ENCODE measurements around the gene TPGS1.

Gene TPGS1

DNA sequence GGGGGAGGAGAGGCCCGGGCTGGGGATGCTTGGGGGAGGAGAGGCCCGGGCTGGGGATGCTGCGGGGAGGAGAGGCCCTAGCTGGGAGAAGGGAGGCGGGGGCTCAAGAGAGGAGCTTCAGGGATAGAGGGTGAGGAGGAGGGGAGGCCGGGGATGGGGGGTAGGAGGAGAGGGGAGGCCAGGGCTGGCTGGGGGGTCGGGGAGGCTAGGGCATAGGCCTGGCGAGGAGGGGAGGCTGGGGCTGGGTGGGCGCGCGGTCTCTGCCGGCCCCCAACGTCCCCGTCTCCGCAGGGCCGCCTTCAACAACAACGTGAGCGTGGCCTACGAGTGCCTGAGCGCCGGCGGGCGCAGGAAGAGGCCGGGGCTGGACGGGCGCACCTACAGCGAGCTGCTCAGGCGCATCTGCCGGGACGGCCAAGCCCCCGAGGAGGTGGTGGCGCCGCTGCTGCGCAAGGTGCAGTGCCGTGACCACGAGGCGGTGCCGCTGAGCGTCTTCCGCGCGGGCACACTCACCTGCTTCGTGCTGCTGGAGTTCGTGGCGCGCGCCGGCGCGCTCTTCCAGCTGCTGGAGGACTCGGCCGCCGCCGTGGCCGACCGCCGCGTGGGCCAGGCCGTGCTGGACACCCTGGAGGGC, 11.4 kb downstream of the TPGS1 start:
- DNase-seq (ENCODE audit: low read depth in 2 of 2) = peak in 1 of 2 donors; percentile 38

DNA sequence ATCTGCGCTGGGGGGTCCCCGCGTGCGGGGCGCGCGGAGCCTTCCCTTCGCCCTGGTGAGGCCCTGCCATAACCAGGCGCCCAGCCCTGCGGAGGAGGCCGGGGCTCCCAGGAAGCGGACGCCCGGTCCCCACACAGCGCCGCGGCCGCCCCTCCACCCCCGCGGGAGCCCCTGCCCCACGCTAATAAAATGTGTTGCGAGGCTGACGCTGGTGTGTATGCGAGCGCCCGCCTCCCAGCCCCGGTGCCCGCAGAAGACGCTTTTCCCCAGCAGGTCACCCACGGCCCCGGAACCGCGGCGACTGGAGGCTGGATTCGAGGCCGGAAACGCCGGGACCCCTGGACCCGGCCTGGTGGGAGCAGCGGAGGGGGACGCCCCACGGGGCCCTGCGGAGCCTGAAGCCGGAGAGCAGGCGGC, 12.2 kb downstream of the TPGS1 start:
- no peak for DNase-seq (ENCODE audit: low read depth in 2 of 2)

- no peak for DNase-seq (ENCODE audit: low read depth in 2 of 2)
Observed at GRCh38 chr19:522726-523125, 15.4 kb downstream of the TPGS1 start.

DNA sequence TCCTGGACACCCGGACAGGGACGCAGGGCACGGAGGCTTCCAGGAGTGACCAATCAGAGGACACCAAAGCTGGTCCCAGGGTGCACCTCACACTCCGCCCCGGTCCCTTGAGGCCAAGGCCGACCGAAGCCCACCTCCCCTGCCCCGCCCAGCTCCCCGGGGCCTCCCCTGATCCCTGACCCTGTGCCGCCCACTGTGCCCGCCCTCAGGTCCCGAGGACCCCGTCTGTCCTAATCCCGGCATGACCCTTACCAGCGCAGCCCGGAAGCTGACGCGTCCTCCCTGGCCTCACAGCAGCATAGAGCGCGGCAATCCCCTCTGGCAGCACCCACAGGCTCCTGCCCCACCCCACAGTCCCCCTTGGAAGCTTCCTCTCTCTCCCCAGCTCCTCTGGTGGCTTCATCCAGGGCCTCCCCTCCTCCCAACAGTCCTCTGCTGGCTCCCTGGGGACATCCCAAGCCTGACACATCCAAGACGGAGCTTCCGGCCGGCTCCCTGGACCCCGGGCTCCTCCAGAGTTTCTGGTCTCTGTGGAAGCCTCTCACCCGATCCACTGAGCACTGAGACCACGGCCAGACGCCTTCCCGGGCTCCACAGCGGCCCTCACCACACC, 16.9 kb downstream of the TPGS1 start:
- no peak for DNase-seq (ENCODE audit: low read depth in 2 of 2)

DNA sequence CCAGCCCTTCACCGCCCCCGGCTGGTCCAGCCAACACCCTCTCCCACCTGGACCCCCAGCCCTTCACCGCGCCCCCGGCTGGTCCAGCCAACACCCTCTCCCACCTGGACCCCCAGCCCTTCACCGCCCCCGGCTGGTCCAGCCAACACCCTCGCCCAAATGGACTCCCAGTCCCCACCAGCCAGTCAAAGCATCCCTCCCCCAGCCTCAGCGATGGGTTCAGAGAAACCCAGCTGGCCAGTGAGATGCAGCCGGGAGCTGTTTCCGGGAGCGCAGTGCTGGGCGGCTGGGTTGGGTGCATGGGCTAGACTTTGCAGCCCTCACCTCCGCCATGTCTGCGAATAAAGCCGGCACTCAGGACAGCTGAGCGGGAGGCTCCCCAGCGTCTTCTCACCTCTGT, 17.7 kb downstream of the TPGS1 start:
- no peak for DNase-seq (ENCODE audit: low read depth in 2 of 2)

GRCh38 chr19:525857-526419, 18.6 kb downstream of the TPGS1 start:
- DNase-seq (ENCODE audit: low read depth in 2 of 2) = no peak

DNA sequence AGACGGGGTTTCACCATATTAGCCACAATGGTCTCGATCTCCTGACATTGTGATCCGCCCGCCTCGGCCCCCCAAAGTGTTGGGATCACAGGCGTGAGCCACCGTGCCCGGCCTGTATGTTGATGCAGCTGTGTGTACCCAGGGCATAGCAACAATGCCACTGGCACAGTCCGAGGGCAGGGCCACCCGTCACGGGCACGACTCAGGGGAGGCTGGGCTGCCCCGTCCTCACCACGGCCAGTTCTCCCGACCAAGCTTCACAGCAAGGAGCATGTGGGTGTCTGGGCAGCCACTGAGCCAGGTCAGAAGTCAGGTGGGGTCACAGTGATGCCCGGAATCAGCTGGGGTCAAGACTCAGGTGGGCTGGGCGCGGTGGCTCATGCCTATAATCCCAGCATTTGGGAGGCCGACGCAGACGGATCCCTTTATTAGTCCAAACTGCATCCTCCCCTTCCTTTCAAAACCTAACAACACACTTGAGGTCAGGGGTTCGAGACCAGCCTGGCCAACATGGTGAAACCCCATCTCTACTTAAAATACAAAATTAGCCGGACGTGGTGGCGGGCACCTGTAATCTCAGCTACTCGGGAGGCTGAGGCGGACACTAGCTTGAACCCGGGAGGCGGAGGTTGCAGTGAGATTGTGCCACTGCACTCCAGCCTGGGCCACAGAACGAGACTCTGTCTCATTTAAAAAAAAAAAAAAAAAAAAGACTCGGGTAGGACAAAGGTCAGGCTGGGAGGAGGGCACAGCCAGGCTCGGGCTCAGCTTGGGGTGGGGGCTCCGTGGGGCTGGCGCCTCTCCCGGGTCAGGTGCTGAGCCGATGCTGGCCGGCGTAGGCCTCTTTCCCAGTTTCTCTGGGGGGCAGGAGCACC, 23.1 kb downstream of the TPGS1 start:
- no peak for DNase-seq (ENCODE audit: low read depth in 2 of 2)

DNA sequence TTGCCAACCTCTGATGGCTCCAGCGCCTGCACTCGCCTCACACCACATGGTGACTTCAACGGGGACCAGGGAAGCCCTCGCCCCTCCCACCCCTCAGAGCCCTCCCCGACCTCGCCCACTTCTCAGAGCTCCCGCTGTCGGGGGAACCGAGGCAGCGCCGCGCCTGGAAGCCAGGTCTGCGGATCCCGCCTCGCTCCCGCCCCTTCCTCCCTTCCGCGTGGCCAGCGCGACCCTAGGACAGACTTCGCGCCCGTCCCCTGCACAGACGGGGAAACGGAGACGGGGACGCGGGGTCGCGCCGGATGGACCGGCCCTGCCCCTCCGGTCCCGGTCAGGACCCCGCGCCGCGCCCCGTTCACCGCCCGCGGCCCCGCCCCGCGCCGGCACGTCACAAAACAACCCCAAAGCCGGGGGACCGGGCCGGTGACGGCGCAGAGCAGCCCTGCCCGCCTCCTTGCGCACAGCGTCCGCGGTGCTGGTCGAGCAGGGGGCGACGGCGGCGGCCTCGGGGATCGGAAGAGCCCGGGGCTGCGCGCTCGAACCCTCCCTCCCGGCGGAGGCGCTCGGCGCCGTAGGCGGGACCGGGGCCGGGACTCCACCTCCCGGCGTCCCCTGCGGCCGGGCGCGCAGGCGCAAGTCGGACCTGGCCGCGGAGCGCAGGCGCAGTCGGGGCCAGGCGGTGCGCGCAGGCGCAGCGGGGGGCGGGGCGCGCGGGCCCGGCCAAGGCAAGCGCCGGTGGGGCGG, 23.9 kb downstream of the TPGS1 start:
- peak; percentile 64 to 76 for DNase-seq (ENCODE audit: low read depth in 2 of 2)

DNA sequence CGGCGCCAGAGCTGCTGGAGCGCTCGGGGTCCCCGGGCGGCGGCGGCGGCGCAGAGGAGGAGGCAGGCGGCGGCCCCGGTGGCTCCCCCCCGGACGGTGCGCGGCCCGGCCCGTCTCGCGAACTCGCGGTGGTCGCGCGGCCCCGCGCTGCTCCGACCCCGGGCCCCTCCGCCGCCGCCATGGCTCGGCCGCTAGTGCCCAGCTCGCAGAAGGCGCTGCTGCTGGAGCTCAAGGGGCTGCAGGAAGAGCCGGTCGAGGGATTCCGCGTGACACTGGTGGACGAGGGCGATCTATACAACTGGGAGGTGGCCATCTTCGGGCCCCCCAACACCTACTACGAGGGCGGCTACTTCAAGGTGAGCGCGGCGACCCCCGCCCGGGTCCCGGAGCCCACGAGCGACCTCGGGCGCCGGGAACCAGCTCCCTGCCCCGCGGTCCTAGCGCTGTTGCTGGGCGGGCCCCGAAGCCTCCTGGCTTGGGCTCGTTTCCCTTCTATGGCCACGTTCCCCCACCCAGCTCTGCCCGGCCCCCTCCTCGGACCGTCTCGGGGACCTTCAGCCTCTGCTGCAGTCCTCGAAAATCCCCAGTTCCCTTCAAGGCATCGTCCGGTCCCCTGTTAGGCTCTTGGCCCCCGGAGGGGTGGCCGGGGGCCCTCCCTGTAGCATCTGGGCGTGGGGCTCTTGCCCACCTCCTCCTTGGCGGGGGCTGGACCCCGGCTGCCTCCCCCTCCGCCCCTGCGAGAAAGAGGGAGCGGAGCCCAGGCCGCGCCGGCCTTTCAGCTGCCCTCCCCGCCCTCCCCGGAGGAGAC, 24.7 kb downstream of the TPGS1 start, which contains the start of gene CDC34:
TSS of gene CDC34 (plus strand) at position 8 of the 808 bp plus-strand sequence. CDS start at position 180, 172 bp downstream.
- DNase-seq (ENCODE audit: low read depth in 2 of 2) = no peak

DNA sequence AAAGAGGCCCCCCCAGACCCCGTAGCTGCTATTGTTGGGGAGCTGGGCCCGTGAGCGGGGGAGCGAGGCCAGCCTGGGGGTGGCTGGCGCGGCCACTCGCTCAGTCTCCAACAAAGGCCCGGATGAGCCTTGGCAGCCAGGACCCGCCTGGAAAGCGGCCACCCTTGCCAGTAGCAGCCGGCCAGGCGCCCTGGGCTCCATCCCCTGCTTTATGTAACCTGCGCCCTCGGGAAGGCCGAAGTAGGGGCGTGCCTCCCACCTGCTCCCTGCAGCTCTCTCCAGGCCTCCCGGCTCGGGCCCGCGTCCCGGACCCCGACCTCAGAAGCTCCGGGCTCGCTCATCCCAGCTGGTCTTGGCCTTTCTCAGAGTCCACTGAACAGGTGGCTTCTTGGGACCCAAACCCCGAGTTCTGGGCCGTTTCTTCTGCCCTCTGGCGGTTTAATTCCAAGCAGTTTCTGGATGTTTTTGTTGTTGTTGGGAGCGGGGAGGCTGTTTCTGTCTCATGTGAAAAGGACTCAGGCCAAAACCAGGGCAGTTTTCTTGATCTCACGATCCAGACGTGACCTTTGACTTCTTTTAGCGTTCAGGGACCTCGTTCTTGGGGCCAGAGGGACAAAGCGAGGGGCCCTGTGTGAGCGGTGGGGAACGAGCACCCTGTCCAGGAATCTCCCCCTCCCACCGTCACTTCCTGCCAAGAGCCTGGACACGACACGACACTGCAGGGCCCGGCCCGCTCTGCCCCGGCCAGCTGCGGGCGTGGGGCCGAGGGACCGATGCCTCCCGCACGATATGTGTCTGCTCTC, 25.5 kb downstream of the TPGS1 start:
- no peak for DNase-seq (ENCODE audit: low read depth in 2 of 2)

DNA sequence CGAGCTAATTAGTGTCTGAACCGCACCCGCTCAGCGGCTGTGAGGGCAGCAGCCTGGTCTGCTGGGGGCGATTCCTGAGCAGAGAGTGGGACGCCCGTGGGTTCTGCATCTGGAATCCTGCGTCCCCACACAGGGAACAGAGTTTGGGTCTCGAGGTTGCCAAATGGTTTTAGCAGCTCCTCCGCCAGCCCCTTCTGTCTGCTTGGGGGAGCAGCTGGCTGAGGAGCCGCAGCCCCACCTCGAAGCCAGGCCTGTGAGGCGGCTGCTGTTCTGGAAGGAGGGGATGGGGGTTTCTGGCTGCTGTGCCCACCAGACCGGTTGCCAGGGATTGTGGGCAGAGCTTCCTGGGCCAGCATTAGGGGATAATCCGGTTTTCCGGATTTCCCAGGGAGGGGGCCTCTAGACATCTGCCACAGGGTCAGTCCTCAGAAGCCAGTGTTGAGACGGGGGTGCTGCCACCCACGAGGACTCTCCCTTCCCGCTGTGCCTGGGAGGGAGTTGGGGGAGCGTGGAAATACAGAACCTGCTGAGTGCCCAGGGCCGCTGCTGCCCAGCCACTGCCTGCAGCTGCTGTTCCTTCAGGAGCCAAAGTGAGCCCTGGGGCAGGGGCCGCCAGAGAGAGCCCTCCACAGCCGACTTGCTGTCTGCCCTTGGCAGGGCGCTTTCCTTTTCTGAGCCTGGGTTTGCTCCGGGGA, 26.2 kb downstream of the TPGS1 start:
- no peak for DNase-seq (ENCODE audit: low read depth in 2 of 2)

GRCh38 chr19:534088-534487, 26.8 kb downstream of the TPGS1 start:
- no peak for DNase-seq (ENCODE audit: low read depth in 2 of 2)

- DNase-seq (ENCODE audit: low read depth in 2 of 2) = no peak
Observed at GRCh38 chr19:535017-535835, 27.9 kb downstream of the TPGS1 start.

GRCh38 chr19:536031-536880, 29.0 kb downstream of the TPGS1 start:
- DNase-seq (ENCODE audit: low read depth in 2 of 2) = no peak

GRCh38 chr19:536881-537404, 29.6 kb downstream of the TPGS1 start:
- no peak for DNase-seq (ENCODE audit: low read depth in 2 of 2)

- DNase-seq (ENCODE audit: low read depth in 2 of 2) = no peak
Observed at GRCh38 chr19:538641-539428, 31.5 kb downstream of the TPGS1 start.
